NOMO-1 treated with dmso at 0.1 percent for 144 hours (cell line): Measurements from ENCODE around the gene PCDHGB4.
"Not testable (repeated sequence)": the region's sequence is repeated elsewhere in the genome, so short reads cannot be mapped to it uniquely, and the experiment has no call there.

ENCODE experiments used
- DNase-seq: peaks from one replicate; lab custom pipeline; 2025; ENCODE audit not compliant: unreplicated experiment; lab: John Stamatoyannopoulos, UW

PCDHGB4 gene

DNA sequence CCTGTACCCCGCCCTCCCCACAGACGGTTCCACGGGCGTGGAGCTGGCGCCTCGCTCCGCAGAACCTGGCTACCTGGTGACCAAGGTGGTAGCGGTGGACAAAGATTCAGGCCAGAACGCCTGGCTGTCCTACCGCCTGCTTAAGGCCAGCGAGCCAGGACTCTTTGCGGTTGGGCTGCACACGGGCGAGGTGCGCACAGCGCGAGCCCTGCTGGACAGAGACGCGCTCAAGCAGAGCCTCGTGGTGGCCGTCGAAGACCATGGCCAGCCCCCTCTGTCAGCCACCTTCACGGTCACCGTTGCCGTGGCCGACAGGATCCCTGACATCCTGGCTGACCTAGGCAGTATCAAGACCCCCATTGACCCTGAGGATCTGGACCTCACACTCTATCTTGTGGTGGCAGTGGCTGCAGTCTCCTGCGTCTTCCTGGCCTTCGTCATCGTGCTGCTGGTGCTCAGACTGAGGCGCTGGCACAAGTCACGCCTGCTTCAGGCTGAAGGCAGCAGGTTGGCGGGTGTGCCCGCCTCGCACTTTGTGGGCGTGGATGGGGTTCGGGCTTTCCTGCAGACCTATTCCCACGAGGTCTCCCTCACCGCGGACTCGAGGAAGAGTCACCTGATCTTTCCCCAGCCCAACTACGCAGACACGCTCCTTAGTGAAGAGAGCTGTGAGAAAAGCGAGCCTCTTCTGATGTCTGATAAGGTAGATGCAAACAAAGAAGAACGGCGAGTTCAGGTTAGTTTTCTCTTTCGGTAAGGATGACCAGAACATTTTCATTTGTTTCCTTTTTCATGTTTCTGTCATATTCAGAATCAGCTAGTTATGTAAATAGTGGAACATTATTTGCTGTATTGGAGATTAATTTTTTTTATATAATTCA lies 21.2 kb upstream of the PCDHGB4 start:
- DNase-seq: no peak

GRCh38 chr5:141369994-141370848 lies 17.3 kb upstream of the PCDHGB4 start, which contains the start of gene PCDHGB3:
TSS of gene PCDHGB3 (plus strand) at chr5:141370242. CDS start at chr5:141370395, 153 bp downstream.
- DNase-seq: peak; percentile 15

- no peak for DNase-seq
Observed at GRCh38 chr5:141371572-141372475, 15.7 kb upstream of the PCDHGB4 start.

- no peak for DNase-seq
Observed at GRCh38 chr5:141373673-141374317, 13.7 kb upstream of the PCDHGB4 start, which contains the start of gene PCDHGA6. TSS of gene PCDHGA6 (plus strand) at chr5:141373891. CDS start at chr5:141374084, 193 bp downstream.

- DNase-seq: no peak
Observed at GRCh38 chr5:141374627-141375026, 12.9 kb upstream of the PCDHGB4 start.

- DNase-seq: not testable (repeated sequence)
Observed at GRCh38 chr5:141375444-141376155, 11.9 kb upstream of the PCDHGB4 start.

DNA sequence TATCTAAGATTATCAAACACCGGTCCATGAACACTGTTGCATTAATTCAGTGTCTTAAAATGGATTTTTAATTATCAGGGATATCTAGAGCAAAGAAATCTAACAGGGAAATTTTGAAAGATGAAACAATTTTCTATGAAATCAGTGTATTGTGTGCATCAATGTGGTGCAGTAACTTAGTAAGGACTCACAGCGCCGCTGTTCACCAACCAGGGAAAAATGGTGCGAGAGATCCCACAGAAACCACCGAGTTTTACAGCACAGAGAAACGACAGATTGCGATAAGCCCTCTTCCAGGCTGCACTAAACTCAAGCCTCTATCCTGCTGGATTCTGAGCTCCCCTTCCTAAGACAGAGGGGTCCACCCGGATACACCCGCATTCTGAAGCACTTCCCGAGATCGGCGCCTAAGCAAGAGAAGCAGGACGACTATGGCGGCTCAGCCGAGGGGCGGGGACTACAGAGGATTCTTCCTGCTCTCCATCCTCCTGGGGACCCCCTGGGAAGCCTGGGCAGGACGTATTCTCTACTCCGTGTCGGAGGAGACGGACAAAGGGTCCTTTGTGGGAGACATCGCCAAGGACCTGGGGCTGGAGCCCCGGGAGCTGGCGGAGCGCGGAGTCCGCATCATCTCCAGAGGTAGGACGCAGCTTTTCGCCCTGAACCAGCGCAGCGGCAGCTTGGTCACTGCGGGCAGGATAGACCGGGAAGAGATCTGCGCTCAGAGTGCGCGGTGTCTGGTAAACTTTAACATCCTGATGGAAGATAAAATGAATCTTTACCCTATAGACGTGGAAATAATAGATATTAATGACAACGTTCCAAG lies 4.8 kb upstream of the PCDHGB4 start, which contains the start of gene PCDHGA7:
TSS of gene PCDHGA7 (plus strand) at position 274 of the 826 bp plus-strand sequence. CDS start at position 432, 158 bp downstream.
- no peak for DNase-seq

DNA sequence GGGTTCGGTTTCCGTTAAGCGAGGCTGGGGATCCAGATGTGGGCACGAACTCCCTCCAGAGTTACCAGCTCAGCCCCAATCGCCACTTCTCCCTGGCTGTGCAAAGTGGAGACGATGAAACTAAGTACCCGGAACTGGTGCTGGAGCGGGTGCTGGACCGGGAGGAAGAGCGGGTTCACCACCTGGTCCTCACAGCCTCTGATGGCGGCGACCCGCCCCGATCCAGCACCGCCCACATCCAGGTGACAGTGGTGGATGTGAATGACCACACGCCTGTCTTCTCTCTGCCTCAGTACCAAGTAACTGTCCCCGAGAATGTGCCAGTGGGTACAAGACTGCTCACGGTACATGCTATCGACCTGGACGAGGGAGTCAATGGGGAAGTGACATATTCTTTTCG lies 4.2 kb upstream of the PCDHGB4 start:
- no peak for DNase-seq

DNA sequence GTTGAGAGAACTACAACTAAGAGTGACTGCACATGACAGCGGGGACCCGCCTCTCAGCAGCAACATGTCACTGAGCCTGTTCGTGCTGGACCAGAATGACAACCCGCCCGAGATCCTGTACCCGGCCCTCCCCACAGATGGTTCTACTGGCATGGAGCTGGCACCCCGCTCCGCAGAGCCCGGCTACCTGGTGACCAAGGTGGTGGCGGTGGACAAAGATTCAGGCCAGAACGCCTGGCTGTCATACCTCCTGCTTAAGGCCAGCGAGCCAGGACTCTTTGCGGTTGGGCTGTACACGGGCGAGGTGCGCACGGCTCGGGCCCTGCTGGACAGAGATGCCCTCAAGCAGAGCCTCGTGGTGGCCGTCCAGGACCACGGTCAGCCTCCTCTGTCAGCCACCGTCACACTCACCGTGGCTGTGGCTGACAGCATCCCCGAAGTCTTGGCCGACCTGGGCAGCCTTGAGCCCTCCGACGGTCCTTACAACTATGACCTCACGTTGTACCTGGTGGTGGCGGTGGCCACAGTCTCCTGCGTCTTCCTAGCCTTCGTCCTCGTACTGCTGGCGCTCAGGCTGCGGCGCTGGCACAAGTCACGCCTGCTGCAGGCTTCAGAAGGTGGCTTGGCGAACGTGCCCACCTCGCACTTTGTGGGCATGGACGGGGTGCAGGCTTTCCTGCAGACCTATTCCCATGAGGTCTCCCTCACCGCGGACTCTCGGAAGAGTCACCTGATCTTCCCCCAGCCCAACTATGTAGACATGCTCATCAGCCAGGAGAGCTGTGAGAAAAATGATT lies 2.8 kb upstream of the PCDHGB4 start:
- no peak for DNase-seq

DNA sequence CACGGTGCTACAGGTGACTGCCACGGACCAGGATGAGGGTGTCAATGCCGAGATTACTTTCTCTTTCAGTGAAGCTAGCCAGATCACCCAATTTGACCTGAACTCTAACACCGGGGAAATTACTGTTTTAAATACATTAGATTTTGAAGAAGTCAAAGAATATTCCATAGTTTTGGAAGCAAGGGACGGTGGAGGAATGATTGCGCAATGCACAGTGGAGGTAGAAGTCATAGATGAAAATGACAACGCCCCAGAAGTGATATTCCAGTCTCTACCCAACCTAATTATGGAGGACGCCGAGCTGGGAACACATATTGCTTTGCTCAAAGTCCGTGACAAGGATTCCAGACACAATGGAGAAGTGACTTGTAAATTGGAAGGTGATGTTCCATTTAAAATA lies 1.2 kb downstream of the PCDHGB4 start:
- DNase-seq: no peak

GRCh38 chr5:141389153-141390042 lies 1.9 kb downstream of the PCDHGB4 start:
- no peak for DNase-seq

- no peak for DNase-seq
Observed at GRCh38 chr5:141392429-141393198, 5.1 kb downstream of the PCDHGB4 start, which contains the start of gene PCDHGA8. TSS of gene PCDHGA8 (plus strand) at chr5:141392633. CDS start at chr5:141392814, 181 bp downstream.

- no peak for DNase-seq
Observed at GRCh38 chr5:141393267-141393666, 5.8 kb downstream of the PCDHGB4 start.

DNA sequence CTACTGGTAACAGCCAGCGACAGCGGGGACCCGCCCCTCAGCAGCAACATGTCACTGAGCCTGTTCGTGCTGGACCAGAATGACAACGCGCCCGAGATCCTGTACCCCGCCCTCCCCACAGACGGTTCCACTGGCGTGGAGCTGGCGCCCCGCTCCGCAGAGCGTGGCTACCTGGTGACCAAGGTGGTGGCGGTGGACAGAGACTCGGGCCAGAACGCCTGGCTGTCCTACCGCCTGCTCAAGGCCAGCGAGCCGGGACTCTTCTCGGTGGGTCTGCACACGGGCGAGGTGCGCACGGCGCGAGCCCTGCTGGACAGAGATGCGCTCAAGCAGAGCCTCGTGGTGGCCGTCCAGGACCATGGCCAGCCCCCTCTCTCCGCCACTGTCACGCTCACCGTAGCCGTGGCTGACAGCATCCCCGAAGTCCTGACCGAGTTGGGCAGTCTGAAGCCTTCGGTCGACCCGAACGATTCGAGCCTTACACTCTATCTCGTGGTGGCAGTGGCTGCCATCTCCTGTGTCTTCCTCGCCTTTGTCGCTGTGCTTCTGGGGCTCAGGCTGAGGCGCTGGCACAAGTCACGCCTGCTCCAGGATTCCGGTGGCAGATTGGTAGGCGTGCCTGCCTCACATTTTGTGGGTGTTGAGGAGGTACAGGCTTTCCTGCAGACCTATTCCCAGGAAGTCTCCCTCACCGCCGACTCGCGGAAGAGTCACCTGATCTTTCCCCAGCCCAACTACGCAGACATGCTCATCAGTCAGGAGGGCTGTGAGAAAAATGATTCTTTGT lies 7.1 kb downstream of the PCDHGB4 start:
- DNase-seq: not testable (repeated sequence)
